K562 (cell line): ENCODE measurements around the gene RPL7L1. TPM values are rescaled to one million over a fixed set of nuclear protein-coding genes. Genes with fewer than 3 reads are reported as not detected.

Experiments
- CBX1 ChIP-seq: sonication (generic); IDR thresholded peaks from 2 replicates; pipeline ENCODE4 v1.6.1; 2016; ENCODE audit warnings: antibody characterized with exemption, low read depth, mild to moderate bottlenecking
- CTCF ChIP-seq, 3 experiments: IDR thresholded peaks in 2 of 3; conservative IDR thresholded peaks in 1 of 3; 2 replicates each; pipeline ENCODE4 v1.5.1; 2011 to 2012; ENCODE audit warnings: low read length in 3 of 3, mild to moderate bottlenecking in 3 of 3, control low read depth in 2 of 3, improper control_type of control experiment in 1 of 3, inconsistent platforms in 1 of 3, low read depth in 1 of 3, mixed read lengths in 1 of 3, moderate library complexity in 1 of 3; ENCODE audit not compliant: insufficient read depth in 2 of 3
- FOXA3 ChIP-seq, 2 experiments: fragments of 450-650 bp in 1 of 2; sonication (generic) in 1 of 2; formaldehyde crosslinking; IDR thresholded peaks in 1 of 2; conservative IDR thresholded peaks in 1 of 2; 2 replicates each; pipeline versions ENCODE4 v1.4.0 to v1.8.0; 2020 to 2022; ENCODE audit warnings: mild to moderate bottlenecking in 2 of 2, missing genetic modification reagents in 1 of 2
- MYNN ChIP-seq, 2 experiments: sonication (generic); formaldehyde crosslinking in 1 of 2; IDR thresholded peaks; 2 replicates each; pipeline versions ENCODE4 v1.5.0 to v1.6.1; 2016 to 2020; ENCODE audit warnings: antibody characterized with exemption in 1 of 2, missing genetic modification reagents in 1 of 2
- POLR2AphosphoS2 ChIP-seq: IDR thresholded peaks from 2 replicates; pipeline ENCODE4 v1.6.1; 2012; ENCODE audit warnings: low read length, improper control_type of control experiment
- RBM22 ChIP-seq: fragments of 200-400 bp; formaldehyde crosslinking; IDR thresholded peaks from 2 replicates; pipeline ENCODE4 v1.6.1; 2018; ENCODE audit warnings: low read length, low read depth; ENCODE audit not compliant: poor library complexity, severe bottlenecking
- STAT5A ChIP-seq: IDR thresholded peaks from 2 replicates; pipeline ENCODE4 v1.6.1; 2012; ENCODE audit warnings: low read length, inconsistent platforms, borderline replicate concordance
- ZBTB40 ChIP-seq, 2 experiments: fragments of 450-650 bp in 1 of 2; sonication (generic) in 1 of 2; formaldehyde crosslinking in 1 of 2; IDR thresholded peaks; 2 replicates each; pipeline versions ENCODE4 v1.7.1 to v1.9.0; 2016 to 2022; ENCODE audit warnings: inconsistent platforms in 1 of 2, mild to moderate bottlenecking in 1 of 2, missing genetic modification reagents in 1 of 2
- ZHX1 ChIP-seq: fragments of 150-350 bp; conservative IDR thresholded peaks from 2 replicates; pipeline ENCODE4 v1.6.1; 2014; ENCODE audit warnings: low read length
- ZNF184 ChIP-seq: sonication (generic); formaldehyde crosslinking; IDR thresholded peaks from 2 replicates; pipeline ENCODE4 v1.5.0; 2020; ENCODE audit warnings: missing genetic modification reagents
- polyA plus RNA-seq, 8 experiments: library from polyadenylated mRNA; depleted of rRNA in 4 of 8; stranded (reverse) in 5 of 8; unstranded in 3 of 8; fragments of >200 nt; fragmentation: Nextera tagmentation in 2 of 8; fragmentation: Illumina TruSeq in 1 of 8; extraction: Ambion mirVana in 2 of 8; extraction: Trizol in 1 of 8; gene quantifications; 2 replicates each; pipeline versions ENCODE4 v1.2.1 to v1.2.3, GENCODE V29; 2011 to 2014; ENCODE audit warnings: inconsistent platforms in 1 of 8, missing spikeins in 1 of 8
- total RNA-seq, 7 experiments: library from RNA; depleted of rRNA in 6 of 7; stranded (reverse); fragments of >200 nt in 6 of 7; fragmentation: Illumina TruSeq in 2 of 7; extraction: Trizol in 2 of 7; gene quantifications; 2 replicates each; pipeline versions ENCODE4 v1.2.1 to v1.2.3, GENCODE V29; 2011 to 2021; ENCODE audit warnings: low replicate concordance in 1 of 7

The RPL7L1 gene
- total and polyA plus RNA-seq, 9 of the 15 experiments (the other 6 are each of a cell fraction or from before 2014, with no cell fraction given), result 129 to 259 (median 164) TPM

- TF ChIP-seq MYNN (IDR thresholded peaks at IDR 0.05), result no peak; the same call in 1 of the 2 replicates
- no peak for TF ChIP-seq MYNN (CRISPR knock-in tag; IDR thresholded peaks at IDR 0.05)
- peak; percentile 17; the same call in 1 of the 2 replicates for TF ChIP-seq STAT5A
- TF ChIP-seq FOXA3 (CRISPR knock-in tag; conservative IDR thresholded peaks at IDR 0.05 in 1 of 2, IDR thresholded peaks at IDR 0.05 in 1 of 2), result peak; percentile 91 to 94
- TF ChIP-seq ZHX1, result peak; percentile 97
- TF ChIP-seq ZBTB40 (IDR thresholded peaks at IDR 0.05), result peak; percentile 93
- no peak for TF ChIP-seq ZBTB40 (CRISPR knock-in tag; IDR thresholded peaks at IDR 0.05)
- TF ChIP-seq ZNF184 (CRISPR knock-in tag), result no peak
- 0 out of 2 replicates have a peak, but pooled peaks have one; percentile 57 for TF ChIP-seq POLR2AphosphoS2
- TF ChIP-seq RBM22, result peak; percentile 22
- TF ChIP-seq CBX1, result 0 out of 2 replicates have a peak, but pooled peaks have one; percentile 51
- no peak; a peak in 2 of 6 replicates for TF ChIP-seq CTCF (IDR thresholded peaks at IDR 0.05 in 2 of 3, conservative IDR thresholded peaks at IDR 0.05 in 1 of 3; ENCODE audit: insufficient read depth in 2 of 3, low read depth in 1 of 3, low read length in 3 of 3)
Measured at GRCh38 chr6:42879372-42880239, at the start of gene RPL7L1 (continued).
